Retina (tissue), 1 donor: ENCODE data around the gene PPM1L.
A peak's percentile ranks its signal among the peaks of the same experiment; 100 is the strongest.
"Not testable (repeated sequence)": the region's sequence is repeated elsewhere in the genome, so short reads cannot be mapped to it uniquely, and the experiment has no call there.

Source experiments
- DNase-seq: peaks from one replicate; pipeline ENCODE4 v3.0.0-alpha.2; 2016

PPM1L gene

GRCh38 chr3:160941885-160942494, 186.0 kb downstream of the PPM1L start:
- peak; percentile 69 for DNase-seq

GRCh38 chr3:160943996-160944395, 188.0 kb downstream of the PPM1L start:
- DNase-seq, result no peak

- no peak for DNase-seq
These were observed 189.3 kb downstream of the PPM1L start for GRCh38 chr3:160945336-160945735.

GRCh38 chr3:160948273-160948672, 192.2 kb downstream of the PPM1L start:
- DNase-seq, result no peak

- no peak for DNase-seq
These were observed 193.4 kb downstream of the PPM1L start for GRCh38 chr3:160949460-160949859.

GRCh38 chr3:160950542-160950941, 194.5 kb downstream of the PPM1L start:
- no peak for DNase-seq

GRCh38 chr3:160950954-160951353, 194.9 kb downstream of the PPM1L start:
- DNase-seq, result no peak

GRCh38 chr3:160951642-160952487, 195.8 kb downstream of the PPM1L start:
- DNase-seq, result peak; percentile 8

- no peak for DNase-seq
These were observed 197.7 kb downstream of the PPM1L start for GRCh38 chr3:160953686-160954085.

- DNase-seq, result no peak
These were observed 200.8 kb downstream of the PPM1L start for GRCh38 chr3:160956785-160957184.

GRCh38 chr3:160960568-160960967, 204.5 kb downstream of the PPM1L start:
- no peak for DNase-seq

GRCh38 chr3:160963949-160964348, 207.9 kb downstream of the PPM1L start:
- no peak for DNase-seq

- DNase-seq, result peak; percentile 26
These were observed 212.7 kb downstream of the PPM1L start for GRCh38 chr3:160968761-160969160.

GRCh38 chr3:160973067-160973809, 217.2 kb downstream of the PPM1L start:
- DNase-seq, result no peak

GRCh38 chr3:160977773-160978172, 221.7 kb downstream of the PPM1L start:
- no peak for DNase-seq

GRCh38 chr3:160980740-160981139, 224.7 kb downstream of the PPM1L start:
- DNase-seq, result no peak

- no peak for DNase-seq
These were observed 225.3 kb downstream of the PPM1L start for GRCh38 chr3:160981217-160981938.

- DNase-seq, result no peak
These were observed 226.5 kb downstream of the PPM1L start for GRCh38 chr3:160982491-160982890.

GRCh38 chr3:160983900-160984299, 227.9 kb downstream of the PPM1L start:
- DNase-seq, result not testable (repeated sequence)

GRCh38 chr3:160986069-160986468, 230.0 kb downstream of the PPM1L start:
- DNase-seq, result no peak

- no peak for DNase-seq
These were observed 232.2 kb downstream of the PPM1L start for GRCh38 chr3:160987982-160988964.

GRCh38 chr3:160990446-160990845, 234.4 kb downstream of the PPM1L start:
- no peak for DNase-seq
